ENCODE results near the gene TBATA.

GRCh38 chr10:70736525-70736924 lies 48.7 kb downstream of the TBATA start:
- no peak for TF ChIP-seq POLR2AphosphoS5 (IDR thresholded peaks at IDR 0.05; ENCODE audit: low read depth, low read length)
- no peak for TF ChIP-seq CTCF (IDR thresholded peaks at IDR 0.05)
- no peak for TF ChIP-seq MXI1 (IDR thresholded peaks at IDR 0.05; ENCODE audit: low read depth, low read length)
- no peak for TF ChIP-seq MEF2A (IDR thresholded peaks at IDR 0.05; ENCODE audit: borderline replicate concordance, low read depth)
- no peak for TF ChIP-seq RAD21 (IDR thresholded peaks at IDR 0.05; ENCODE audit: low read length)
- TF ChIP-seq SIN3A (IDR thresholded peaks at IDR 0.05; ENCODE audit: borderline replicate concordance, low read depth, low read length) = no peak
- TF ChIP-seq REST (IDR thresholded peaks at IDR 0.05; ENCODE audit: low read depth, low read length) = no peak
- TF ChIP-seq PBX3 (IDR thresholded peaks at IDR 0.05) = no peak
- TF ChIP-seq TAF1 (IDR thresholded peaks at IDR 0.05; ENCODE audit: borderline replicate concordance, low read depth, low read length) = no peak
- no peak for TF ChIP-seq FOXM1 (IDR thresholded peaks at IDR 0.05; ENCODE audit: low read depth)
- no peak for TF ChIP-seq EZH2phosphoT487 (IDR thresholded peaks at IDR 0.05; ENCODE audit: borderline replicate concordance, low read depth)
